ENCODE data around the gene PTTG1IP. TPM values are rescaled to one million over a fixed set of nuclear protein-coding genes. Genes with fewer than 3 reads are reported as not detected.

Gene PTTG1IP
- polyA plus RNA-seq, 1 donor (not counting 4 experiments of a cell fraction or from before 2014, with no cell fraction given): 132 TPM

- Histone ChIP-seq H3K4me3 (ENCODE audit: control insufficient read depth in 2 of 3, extremely low read depth in 1 of 3, insufficient read depth in 2 of 3, low read depth in 1 of 3, low read length in 3 of 3) (no peak overlapping the region), H3K79me2 (ENCODE audit: control insufficient read depth, insufficient read depth, low read length) (no peaks in the 10 kb centered on the region), H3K4me2 (ENCODE audit: control insufficient read depth, extremely low read depth, insufficient read depth, low read depth, low read length) (no peak overlapping the region), H4K20me1 (ENCODE audit: control insufficient read depth, extremely low read depth, insufficient read depth, low read length) (no peaks in the 10 kb centered on the region), H3K27ac (ENCODE audit: control insufficient read depth, insufficient read depth, low read length) (no peak overlapping the region), H3K4me1 (ENCODE audit: control insufficient read depth, extremely low read depth, insufficient read depth, low read length) (peaks cover 12% of the 10 kb centered on the region), H3K36me3 (ENCODE audit: control insufficient read depth in 2 of 2, extremely low read depth in 1 of 2, insufficient read depth in 2 of 2, low read length in 2 of 2) (no peaks in the 10 kb centered on the region), H3K9ac (ENCODE audit: control insufficient read depth, extremely low read depth, insufficient read depth, low read length) (no peak overlapping the region), H3K9me3 (ENCODE audit: control insufficient read depth, low read depth, low read length) (no peaks in the 10 kb centered on the region), H2AFZ (ENCODE audit: control insufficient read depth, low read length) (no peak overlapping the region), H3K27me3 (ENCODE audit: control insufficient read depth, extremely low read depth, insufficient read depth, low read length) (peaks cover 83% of the 10 kb centered on the region), H3K9me1 (ENCODE audit: control insufficient read depth, extremely low read depth, insufficient read depth, low read length) (no peaks in the 10 kb centered on the region)
- TF ChIP-seq EZH2 (IDR thresholded peaks at IDR 0.05; ENCODE audit: low read length) (no peak), CTCF (optimal IDR thresholded peaks at IDR 0.05 in 1 of 3, IDR thresholded peaks at IDR 0.05 in 1 of 3, conservative IDR thresholded peaks at IDR 0.05 in 1 of 3; ENCODE audit: extremely low read depth in 1 of 3, insufficient read depth in 2 of 3, low read length in 3 of 3) (no peak)
- dilution Hi-C loops (cut with MboI; ENCODE audit: extremely low pct_ligation_motif_present, low sequenced_read_pairs): no loop called here
- no peak for FAIRE-seq
- no peak for DNase-seq (ENCODE audit: low read depth, low spot score)
These were observed 16.3 kb upstream of the PTTG1IP start for GRCh38 chr21:44889625-44890337.

- Histone ChIP-seq H3K4me1 (ENCODE audit: control insufficient read depth, extremely low read depth, insufficient read depth, low read length) (peaks cover 12% of the 10 kb centered on the region), H3K36me3 (ENCODE audit: control insufficient read depth in 2 of 2, extremely low read depth in 1 of 2, insufficient read depth in 2 of 2, low read length in 2 of 2) (no peaks in the 10 kb centered on the region), H3K27ac (ENCODE audit: control insufficient read depth, insufficient read depth, low read length) (no peak overlapping the region), H4K20me1 (ENCODE audit: control insufficient read depth, extremely low read depth, insufficient read depth, low read length) (no peaks in the 10 kb centered on the region), H3K4me3 (ENCODE audit: control insufficient read depth in 2 of 3, extremely low read depth in 1 of 3, insufficient read depth in 2 of 3, low read depth in 1 of 3, low read length in 3 of 3) (no peak overlapping the region), H3K9ac (ENCODE audit: control insufficient read depth, extremely low read depth, insufficient read depth, low read length) (no peak overlapping the region), H3K9me1 (ENCODE audit: control insufficient read depth, extremely low read depth, insufficient read depth, low read length) (no peaks in the 10 kb centered on the region), H2AFZ (ENCODE audit: control insufficient read depth, low read length) (no peak overlapping the region), H3K79me2 (ENCODE audit: control insufficient read depth, insufficient read depth, low read length) (no peaks in the 10 kb centered on the region), H3K4me2 (ENCODE audit: control insufficient read depth, extremely low read depth, insufficient read depth, low read depth, low read length) (no peak overlapping the region), H3K9me3 (ENCODE audit: control insufficient read depth, low read depth, low read length) (no peaks in the 10 kb centered on the region), H3K27me3 (ENCODE audit: control insufficient read depth, extremely low read depth, insufficient read depth, low read length) (peaks cover 79% of the 10 kb centered on the region)
- DNase-seq (ENCODE audit: low read depth, low spot score) (no peak), FAIRE-seq (no peak)
- dilution Hi-C loops (cut with MboI; ENCODE audit: extremely low pct_ligation_motif_present, low sequenced_read_pairs): no loop called here
- no peak for TF ChIP-seq CTCF (optimal IDR thresholded peaks at IDR 0.05 in 1 of 3, IDR thresholded peaks at IDR 0.05 in 1 of 3, conservative IDR thresholded peaks at IDR 0.05 in 1 of 3; ENCODE audit: extremely low read depth in 1 of 3, insufficient read depth in 2 of 3, low read length in 3 of 3)
- TF ChIP-seq EZH2 (IDR thresholded peaks at IDR 0.05; ENCODE audit: low read length): no peak
These were observed 15.4 kb upstream of the PTTG1IP start for GRCh38 chr21:44888581-44889550.
